Mucosa of rectum (tissue), 2 donors: ENCODE measurements around the gene SH3RF3.

ENCODE experiments used
- H3K27ac ChIP-seq, 2 donors: one replicate each; pipeline ENCODE4 v1.7.0; 2013; ENCODE audit warnings: inconsistent platforms in 2 of 2, low read depth in 2 of 2, low read length in 2 of 2
- H3K27me3 ChIP-seq, 2 donors: one replicate each; pipeline ENCODE4 v1.7.0; 2013; ENCODE audit warnings: low read length in 2 of 2; ENCODE audit not compliant: control insufficient read depth in 2 of 2, insufficient read depth in 2 of 2
- H3K36me3 ChIP-seq, 2 donors: one replicate each; pipeline ENCODE4 v1.7.0; 2013; ENCODE audit warnings: low read length in 2 of 2; ENCODE audit not compliant: control insufficient read depth in 2 of 2, insufficient read depth in 2 of 2
- H3K4me1 ChIP-seq, 2 donors: one replicate each; pipeline ENCODE4 v1.7.0; 2013; ENCODE audit warnings: low read length in 2 of 2, mild to moderate bottlenecking in 1 of 2; ENCODE audit not compliant: control insufficient read depth in 2 of 2, insufficient read depth in 2 of 2
- H3K4me3 ChIP-seq, 2 donors: one replicate each; pipeline ENCODE4 v1.7.0; 2013; ENCODE audit warnings: low read length in 2 of 2
- H3K9ac ChIP-seq, 2 donors: one replicate each; pipeline ENCODE4 v1.7.0; 2013; ENCODE audit warnings: low read length in 2 of 2, low read depth in 1 of 2, mild to moderate bottlenecking in 1 of 2
- H3K9me3 ChIP-seq, 2 donors: one replicate each; pipeline ENCODE4 v1.7.0; 2013; ENCODE audit warnings: low read length in 2 of 2; ENCODE audit not compliant: control insufficient read depth in 2 of 2
- donor health status: healthy.
- donor health status: Normal muscosa, but diverticular disease.

The SH3RF3 gene

GRCh38 chr2:109517118-109517889, 388.3 kb downstream of the SH3RF3 start:
- no peak overlapping the region for H3K4me3 ChIP-seq
- no peaks in the 10 kb centered on the region for H3K4me1 ChIP-seq
- H3K36me3 ChIP-seq = no peaks in the 10 kb centered on the region
- H3K27ac ChIP-seq = no peak overlapping the region
- H3K27me3 ChIP-seq = no peaks in the 10 kb centered on the region
- H3K9me3 ChIP-seq = no peaks in the 10 kb centered on the region
- no peak overlapping the region for H3K9ac ChIP-seq

DNA sequence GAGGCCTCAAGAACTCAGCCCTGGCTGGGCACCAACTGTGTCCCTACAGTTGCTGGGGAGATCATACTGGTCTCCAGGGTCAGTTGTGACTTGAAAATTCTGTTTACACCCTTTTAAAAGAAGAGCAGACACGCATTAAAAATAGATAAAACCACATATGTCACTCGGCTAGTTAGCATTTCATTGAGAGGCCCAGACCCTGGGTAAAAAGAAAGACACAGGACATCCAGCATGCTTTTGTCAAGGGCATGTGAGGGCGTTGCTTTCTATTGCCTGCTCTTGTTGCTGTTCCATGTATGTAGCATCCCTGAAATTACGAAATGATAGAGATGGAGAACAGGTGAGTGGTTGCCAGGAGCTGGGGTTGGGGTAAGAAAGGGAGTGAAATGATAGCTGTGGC, 390.5 kb downstream of the SH3RF3 start:
- Histone ChIP-seq H3K27me3 (no peaks in the 10 kb centered on the region), H3K9me3 (no peaks in the 10 kb centered on the region), H3K4me1 (no peaks in the 10 kb centered on the region), H3K27ac (no peak overlapping the region), H3K4me3 (no peak overlapping the region), H3K9ac (no peak overlapping the region), H3K36me3 (no peaks in the 10 kb centered on the region)

GRCh38 chr2:109521233-109522062, 392.4 kb downstream of the SH3RF3 start:
- Histone ChIP-seq H3K9me3 (no peaks in the 10 kb centered on the region), H3K4me3 (no peak overlapping the region), H3K27me3 (no peaks in the 10 kb centered on the region), H3K4me1 (no peaks in the 10 kb centered on the region), H3K27ac (no peak overlapping the region), H3K36me3 (no peaks in the 10 kb centered on the region), H3K9ac (no peak overlapping the region)

- Histone ChIP-seq H3K27ac (no peak overlapping the region), H3K4me1 (no peaks in the 10 kb centered on the region), H3K4me3 (no peak overlapping the region), H3K9ac (no peak overlapping the region), H3K27me3 (no peaks in the 10 kb centered on the region), H3K9me3 (no peaks in the 10 kb centered on the region), H3K36me3 (no peaks in the 10 kb centered on the region)
Measured at GRCh38 chr2:109522063-109522374, 393.0 kb downstream of the SH3RF3 start.

GRCh38 chr2:109523121-109523520, 394.1 kb downstream of the SH3RF3 start:
- H3K9ac ChIP-seq = no peak overlapping the region

GRCh38 chr2:109523536-109524361, 394.7 kb downstream of the SH3RF3 start:
- Histone ChIP-seq H3K4me1 (no peaks in the 10 kb centered on the region), H3K27ac (no peak overlapping the region), H3K4me3 (no peak overlapping the region), H3K27me3 (no peaks in the 10 kb centered on the region), H3K9ac (no peak overlapping the region), H3K36me3 (no peaks in the 10 kb centered on the region), H3K9me3 (no peaks in the 10 kb centered on the region)

More at GRCh38 chr2:109523121-109523520, 394.1 kb downstream of the SH3RF3 start:
- no peak overlapping the region for H3K27ac ChIP-seq
- H3K4me3 ChIP-seq = no peak overlapping the region
- H3K36me3 ChIP-seq = no peaks in the 10 kb centered on the region
- no peaks in the 10 kb centered on the region for H3K27me3 ChIP-seq
- no peaks in the 10 kb centered on the region for H3K4me1 ChIP-seq
- H3K9me3 ChIP-seq = no peaks in the 10 kb centered on the region

DNA sequence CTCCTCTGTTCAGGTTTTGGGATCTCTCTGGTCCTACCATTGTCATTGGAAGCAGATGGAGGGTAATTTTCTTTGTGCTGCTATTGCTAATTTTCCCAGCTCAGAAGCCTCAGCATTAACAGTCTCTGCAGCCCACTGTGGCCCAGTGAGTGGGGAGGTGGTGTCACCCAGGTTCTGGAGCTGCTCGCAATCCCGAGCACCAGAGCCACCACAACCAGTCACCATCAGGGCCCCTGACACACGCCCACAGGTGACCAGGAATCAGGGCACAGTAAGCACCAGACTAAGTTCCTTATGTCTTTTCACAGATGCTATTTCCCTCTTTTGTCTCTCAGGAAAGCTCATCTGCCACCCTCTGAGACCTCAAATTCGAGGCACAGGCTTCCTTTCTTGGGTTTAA, 396.8 kb downstream of the SH3RF3 start:
- Histone ChIP-seq H3K36me3 (no peaks in the 10 kb centered on the region), H3K27ac (no peak overlapping the region), H3K9me3 (no peaks in the 10 kb centered on the region), H3K4me3 (no peak overlapping the region), H3K9ac (no peak overlapping the region), H3K4me1 (peaks cover 4 to 5% of the 10 kb centered on the region in 2 donors), H3K27me3 (no peaks in the 10 kb centered on the region)

DNA sequence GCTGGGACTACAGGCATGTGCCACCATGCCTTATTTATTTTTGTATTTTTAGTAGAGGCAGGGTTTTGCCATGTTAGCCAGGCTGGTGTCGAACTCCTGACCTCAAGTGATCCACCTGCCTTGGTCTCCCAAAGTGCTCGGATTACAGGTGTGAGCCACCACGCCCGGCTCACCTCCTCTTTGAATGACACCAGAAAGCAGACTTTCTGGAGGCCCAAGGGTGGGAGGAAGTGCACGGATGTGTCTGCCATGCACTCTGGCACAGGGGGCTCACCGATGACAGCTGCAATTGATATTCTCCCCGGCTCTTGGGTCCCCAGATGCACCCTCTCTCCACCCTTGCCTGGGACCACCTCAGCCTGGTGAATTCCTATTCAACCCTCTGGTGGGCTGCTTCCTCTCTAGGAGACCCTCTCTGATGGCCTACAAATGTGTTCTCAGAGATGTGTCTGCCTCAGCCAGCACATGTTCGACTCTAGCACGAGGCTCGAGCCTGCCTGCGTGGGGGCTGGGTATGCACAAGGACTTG, 397.5 kb downstream of the SH3RF3 start:
- H3K9ac ChIP-seq = no peak overlapping the region
- H3K36me3 ChIP-seq = no peaks in the 10 kb centered on the region
- H3K4me1 ChIP-seq = peaks cover 5% of the 10 kb centered on the region in 2 donors

GRCh38 chr2:109527079-109527478, 398.1 kb downstream of the SH3RF3 start:
- no peaks in the 10 kb centered on the region for H3K36me3 ChIP-seq
- no peaks in the 10 kb centered on the region for H3K9me3 ChIP-seq
- no peak overlapping the region for H3K27ac ChIP-seq
- H3K9ac ChIP-seq = no peak overlapping the region
- H3K27me3 ChIP-seq = no peaks in the 10 kb centered on the region
- peaks cover 5% of the 10 kb centered on the region in 2 donors for H3K4me1 ChIP-seq
- H3K4me3 ChIP-seq = no peak overlapping the region

More for the DNA sequence above, 397.5 kb downstream of the SH3RF3 start:
- H3K9me3 ChIP-seq = no peaks in the 10 kb centered on the region
- no peak overlapping the region for H3K27ac ChIP-seq
- H3K27me3 ChIP-seq = no peaks in the 10 kb centered on the region
- H3K4me3 ChIP-seq = no peak overlapping the region
